DND-41 (cell line): Measurements from ENCODE around the gene KDELR1.

Source experiments
- ATAC-seq: fragments of 200-7000 bp; cut with Tn5 transposase; 3 replicates; pipeline ENCODE4 v1.9.1; 2021; ENCODE audit warnings: low read depth; ENCODE audit not compliant: insufficient read depth
- DNase-seq: peaks from one replicate; pipeline ENCODE4 v3.0.0-alpha.2; 2020
- H2AFZ ChIP-seq: 2 replicates; pipeline ENCODE4 v1.6.0; 2012; ENCODE audit warnings: low read depth, low read length
- H3K27ac ChIP-seq: 2 replicates; pipeline ENCODE4 v1.5.1; 2012; ENCODE audit warnings: low read length, inconsistent platforms
- H3K27me3 ChIP-seq: fragments of 200-600 bp; sonication (generic); 2 replicates; pipeline ENCODE4 v1.6.0; 2012; ENCODE audit warnings: low read length, mild to moderate bottlenecking, inconsistent platforms; ENCODE audit not compliant: insufficient read depth, poor library complexity
- H3K36me3 ChIP-seq: 2 replicates; pipeline ENCODE4 v1.5.1; 2012; ENCODE audit warnings: low read length, inconsistent platforms; ENCODE audit not compliant: insufficient read depth
- H3K4me1 ChIP-seq: 2 replicates; pipeline ENCODE4 v1.5.1; 2012; ENCODE audit warnings: mild to moderate bottlenecking, low read length; ENCODE audit not compliant: insufficient read depth
- H3K4me2 ChIP-seq: 2 replicates; pipeline ENCODE4 v1.6.0; 2012; ENCODE audit warnings: mild to moderate bottlenecking, moderate library complexity, low read length, inconsistent platforms; ENCODE audit not compliant: insufficient read depth
- H3K4me3 ChIP-seq, 2 experiments: fragments of 200-600 bp in 1 of 2; shearing (Covaris generic) in 1 of 2; 2 replicates each; pipeline ENCODE4 v1.5.1; 2012 to 2016; ENCODE audit warnings: inconsistent platforms in 2 of 2, low read length in 2 of 2, mild to moderate bottlenecking in 2 of 2, low read depth in 1 of 2, moderate library complexity in 1 of 2
- H3K79me2 ChIP-seq: 2 replicates; pipeline ENCODE4 v1.6.0; 2012; ENCODE audit warnings: low read length, inconsistent platforms; ENCODE audit not compliant: insufficient read depth
- H3K9ac ChIP-seq: 2 replicates; pipeline ENCODE4 v1.6.0; 2012; ENCODE audit warnings: low read depth, mild to moderate bottlenecking, inconsistent platforms, low read length, moderate library complexity
- H3K9me3 ChIP-seq: 2 replicates; pipeline ENCODE4 v1.5.1; 2012; ENCODE audit warnings: low read length, moderate library complexity, mild to moderate bottlenecking, inconsistent platforms; ENCODE audit not compliant: insufficient read depth, severe bottlenecking
- H4K20me1 ChIP-seq: 2 replicates; pipeline ENCODE4 v1.6.0; 2012; ENCODE audit warnings: low read length; ENCODE audit not compliant: insufficient read depth
- EZH2 ChIP-seq: IDR thresholded peaks from 3 replicates; pipeline ENCODE4 v1.6.1; 2012; ENCODE audit warnings: borderline replicate concordance, low read depth, mild to moderate bottlenecking, moderate library complexity, low read length, inconsistent platforms; ENCODE audit not compliant: severe bottlenecking
- TF ChIP-seq, protein P1 (sequence below): IDR thresholded peaks from 2 replicates; pipeline ENCODE4 v1.5.1; 2012; ENCODE audit warnings: borderline replicate concordance, low read length, moderate library complexity, mild to moderate bottlenecking; ENCODE audit not compliant: poor library complexity, severe bottlenecking; ENCODE audit errors: extremely low read depth

KDELR1 gene

DNA sequence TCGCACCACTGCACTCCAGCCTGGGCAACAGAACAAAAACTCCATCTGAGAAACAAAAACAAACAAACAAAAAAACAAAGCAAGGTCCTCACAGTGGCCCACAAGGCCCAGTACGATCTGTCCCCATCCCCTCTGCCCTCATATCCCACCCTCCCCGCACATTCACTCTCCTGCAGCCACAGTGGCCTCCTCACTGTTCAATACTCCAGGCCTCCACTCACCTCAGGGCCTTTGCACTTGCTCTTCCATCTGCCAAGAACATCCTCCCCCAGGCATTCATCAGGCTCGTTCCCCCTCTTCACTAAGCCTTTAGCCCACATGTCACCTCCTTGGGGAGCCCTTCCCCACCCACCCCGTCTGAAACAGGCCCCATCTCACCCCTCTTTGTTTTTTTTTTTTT, 32.2 kb downstream of the KDELR1 start:
- no peak overlapping the region for H3K4me2 ChIP-seq
- peaks cover 4% of the 10 kb centered on the region for H3K36me3 ChIP-seq
- no peak for TF ChIP-seq EZH2
- TF ChIP-seq, protein P1, sequence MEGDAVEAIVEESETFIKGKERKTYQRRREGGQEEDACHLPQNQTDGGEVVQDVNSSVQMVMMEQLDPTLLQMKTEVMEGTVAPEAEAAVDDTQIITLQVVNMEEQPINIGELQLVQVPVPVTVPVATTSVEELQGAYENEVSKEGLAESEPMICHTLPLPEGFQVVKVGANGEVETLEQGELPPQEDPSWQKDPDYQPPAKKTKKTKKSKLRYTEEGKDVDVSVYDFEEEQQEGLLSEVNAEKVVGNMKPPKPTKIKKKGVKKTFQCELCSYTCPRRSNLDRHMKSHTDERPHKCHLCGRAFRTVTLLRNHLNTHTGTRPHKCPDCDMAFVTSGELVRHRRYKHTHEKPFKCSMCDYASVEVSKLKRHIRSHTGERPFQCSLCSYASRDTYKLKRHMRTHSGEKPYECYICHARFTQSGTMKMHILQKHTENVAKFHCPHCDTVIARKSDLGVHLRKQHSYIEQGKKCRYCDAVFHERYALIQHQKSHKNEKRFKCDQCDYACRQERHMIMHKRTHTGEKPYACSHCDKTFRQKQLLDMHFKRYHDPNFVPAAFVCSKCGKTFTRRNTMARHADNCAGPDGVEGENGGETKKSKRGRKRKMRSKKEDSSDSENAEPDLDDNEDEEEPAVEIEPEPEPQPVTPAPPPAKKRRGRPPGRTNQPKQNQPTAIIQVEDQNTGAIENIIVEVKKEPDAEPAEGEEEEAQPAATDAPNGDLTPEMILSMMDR: no peak
- H3K27ac ChIP-seq: no peak overlapping the region
- no peak overlapping the region for H3K9ac ChIP-seq
- H3K9me3 ChIP-seq: no peaks in the 10 kb centered on the region
- H3K79me2 ChIP-seq: peaks cover 5% of the 10 kb centered on the region
- peaks cover 13% of the 10 kb centered on the region for H3K4me1 ChIP-seq
- no peak for ATAC-seq
- H2AFZ ChIP-seq: no peak overlapping the region
- no peaks in the 10 kb centered on the region for H3K27me3 ChIP-seq
- no peak for DNase-seq
- no peaks in the 10 kb centered on the region for H4K20me1 ChIP-seq
- no peak overlapping the region for H3K4me3 ChIP-seq

DNA sequence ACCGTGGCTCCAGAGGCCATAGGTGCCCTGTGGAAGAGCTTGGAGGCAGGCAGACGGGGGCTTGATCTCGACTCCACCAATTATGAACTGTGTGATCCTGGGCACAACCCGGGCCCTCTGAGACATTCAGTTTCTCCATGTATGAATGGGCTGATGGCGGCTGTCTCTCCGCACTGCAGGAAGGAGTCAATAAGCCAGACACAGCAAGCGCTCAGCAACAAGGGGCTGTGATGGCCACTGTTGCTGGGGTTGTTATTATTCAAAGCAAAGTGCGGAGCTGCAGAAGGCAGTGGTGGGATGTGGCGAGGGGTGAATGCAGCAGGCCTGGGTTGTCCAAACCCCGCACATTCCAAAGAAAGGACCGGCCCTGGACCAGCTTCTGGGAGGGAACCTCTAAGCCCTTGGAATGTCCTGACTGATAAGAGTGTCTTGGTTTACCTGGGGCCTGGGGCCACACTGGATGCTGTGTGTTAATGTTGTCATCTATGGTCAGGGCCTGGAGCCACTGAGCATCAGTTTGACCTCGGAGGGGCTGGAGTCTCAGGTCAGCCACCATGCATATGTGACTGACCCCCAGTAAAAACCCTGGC, 35.9 kb downstream of the KDELR1 start:
- no peak overlapping the region for H3K9ac ChIP-seq
- no peaks in the 10 kb centered on the region for H4K20me1 ChIP-seq
- no peaks in the 10 kb centered on the region for H3K9me3 ChIP-seq
- H3K4me3 ChIP-seq: no peak overlapping the region
- TF ChIP-seq, protein P1: no peak
- no peak for TF ChIP-seq EZH2
- H3K79me2 ChIP-seq: no peaks in the 10 kb centered on the region
- no peaks in the 10 kb centered on the region; the same call in 1 of the 2 replicates for H3K36me3 ChIP-seq
- no peak overlapping the region for H3K27ac ChIP-seq
- DNase-seq (no peak), ATAC-seq (no peak)
- H3K4me1 ChIP-seq: no peaks in the 10 kb centered on the region
- no peaks in the 10 kb centered on the region for H3K27me3 ChIP-seq
- H3K4me2 ChIP-seq: no peak overlapping the region
- no peak overlapping the region for H2AFZ ChIP-seq

DNA sequence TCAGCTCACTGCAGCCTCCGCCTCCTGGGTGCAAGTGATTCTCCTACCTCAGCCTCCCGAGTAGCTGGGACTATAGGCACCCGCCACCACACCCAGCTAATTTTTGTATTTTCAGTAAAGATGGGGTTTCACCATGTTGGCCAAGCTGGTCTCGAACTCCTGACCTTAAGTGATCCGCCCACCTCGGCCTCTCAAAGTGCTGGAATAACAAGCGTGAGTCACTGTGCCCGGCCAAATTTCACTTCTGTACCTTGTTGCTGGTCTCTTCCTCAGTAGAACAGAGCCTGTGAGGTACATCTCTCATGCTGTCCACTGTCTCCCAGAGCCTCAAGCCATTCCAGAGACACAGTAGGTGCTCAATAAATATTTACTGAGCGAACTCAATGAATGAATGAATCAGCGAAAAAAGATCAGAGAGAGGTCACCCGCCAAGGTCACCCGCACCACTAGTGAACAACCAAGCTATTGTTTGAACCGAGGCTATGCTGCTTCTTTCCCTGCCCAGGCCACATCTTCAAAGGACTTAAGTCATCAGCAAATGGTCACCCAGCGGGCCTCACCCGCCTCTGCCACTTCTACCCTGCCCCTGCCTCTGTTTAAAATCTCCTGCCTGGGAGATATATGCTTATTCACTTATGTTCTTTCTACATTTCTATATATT, 36.9 kb downstream of the KDELR1 start:
- Histone ChIP-seq H4K20me1 (no peaks in the 10 kb centered on the region), H2AFZ (no peak overlapping the region), H3K27ac (no peak overlapping the region), H3K4me3 (no peak overlapping the region), H3K9me3 (no peaks in the 10 kb centered on the region), H3K36me3 (no peaks in the 10 kb centered on the region), H3K4me1 (no peaks in the 10 kb centered on the region), H3K4me2 (no peak overlapping the region), H3K79me2 (no peaks in the 10 kb centered on the region), H3K9ac (no peak overlapping the region), H3K27me3 (no peaks in the 10 kb centered on the region)
- ATAC-seq (no peak), DNase-seq (no peak)
- TF ChIP-seq, protein P1: no peak
- TF ChIP-seq EZH2: no peak
